Activated CD8-positive, alpha-beta T cell treated with anti-CD3 and anti-CD28 coated beads, Interleukin-2, amount 10 ng/mL, durations not matched to agents 7 days and 5 days (primary cell): ENCODE results near the gene IRAK2. TPM values are rescaled to one million over a fixed set of nuclear protein-coding genes. Genes with fewer than 3 reads are reported as not detected.
A peak's percentile ranks its signal among the peaks of the same experiment; 100 is the strongest.

ENCODE experiments used
- ATAC-seq: fragments of 150-1000 bp; cut with Tn5 transposase; one replicate; pipeline ENCODE4 v1.10.0; 2021; ENCODE audit warnings: moderate library complexity
- CTCF ChIA-PET: fragments of 350-600 bp; sonication (Branson Sonifier 250); formaldehyde crosslinking; loops from one replicate; lab custom pipeline; 2021; ENCODE audit warnings: antibody characterized with exemption; lab: Charles Lee
- POLR2A ChIA-PET: fragments of 350-600 bp; sonication (Branson Sonifier 250); formaldehyde crosslinking; loops from one replicate; lab custom pipeline; 2021; ENCODE audit warnings: antibody characterized with exemption; lab: Charles Lee
- DNase-seq: peaks from one replicate; pipeline ENCODE4 v3.0.0-alpha.2; 2020
- H3K27ac Mint-ChIP-seq: one replicate; pipeline ENCODE4 v1.8.0; 2021; ENCODE audit warnings: mild to moderate bottlenecking, mixed read lengths
- H3K27me3 Mint-ChIP-seq: one replicate; pipeline ENCODE4 v1.8.0; 2021; ENCODE audit warnings: low read depth, mixed read lengths
- H3K36me3 Mint-ChIP-seq: one replicate; pipeline ENCODE4 v1.8.0; 2021; ENCODE audit warnings: low read depth, mixed read lengths
- H3K4me1 Mint-ChIP-seq: one replicate; pipeline ENCODE4 v1.8.0; 2021; ENCODE audit warnings: low read depth, mixed read lengths
- H3K4me3 Mint-ChIP-seq: one replicate; pipeline ENCODE4 v1.8.0; 2021; ENCODE audit warnings: mild to moderate bottlenecking, mixed read lengths
- H3K9me3 Mint-ChIP-seq: one replicate; pipeline ENCODE4 v1.8.0; 2022; ENCODE audit warnings: mixed read lengths; ENCODE audit not compliant: insufficient read depth
- total RNA-seq, 2 experiments: library from RNA; stranded (reverse); gene quantifications; one replicate each; pipeline ENCODE4 v1.2.3, GENCODE V29; 2021

The IRAK2 gene
- total RNA-seq, 2 experiments from 2014 or later = 1.3 to 1.4 TPM

- ChIA-PET CTCF (interaction anchor here (0.8 to 2.1 kb wide), 2 partner anchors 12 to 14 kb away, joined by 3 to 5 read pairs; partner anchors contain the start of gene IRAK2), POLR2A (interaction anchor here (0.6 kb wide), 1 partner anchor 7 kb away, joined by 4 read pairs; no protein-coding TSS in a partner anchor)
- H3K36me3 Mint-ChIP-seq = no peaks in the 10 kb centered on the region
- H3K27me3 Mint-ChIP-seq = no peaks in the 10 kb centered on the region
- H3K4me1 Mint-ChIP-seq = peaks cover 9% of the 10 kb centered on the region
- peak overlapping the region; percentile 34 for H3K27ac Mint-ChIP-seq
- no peaks in the 10 kb centered on the region for H3K9me3 Mint-ChIP-seq
- ATAC-seq (no peak), DNase-seq (no peak)
- no peak overlapping the region for H3K4me3 Mint-ChIP-seq
Measured at GRCh38 chr3:10178892-10179291, 14.2 kb downstream of the IRAK2 start.

DNA sequence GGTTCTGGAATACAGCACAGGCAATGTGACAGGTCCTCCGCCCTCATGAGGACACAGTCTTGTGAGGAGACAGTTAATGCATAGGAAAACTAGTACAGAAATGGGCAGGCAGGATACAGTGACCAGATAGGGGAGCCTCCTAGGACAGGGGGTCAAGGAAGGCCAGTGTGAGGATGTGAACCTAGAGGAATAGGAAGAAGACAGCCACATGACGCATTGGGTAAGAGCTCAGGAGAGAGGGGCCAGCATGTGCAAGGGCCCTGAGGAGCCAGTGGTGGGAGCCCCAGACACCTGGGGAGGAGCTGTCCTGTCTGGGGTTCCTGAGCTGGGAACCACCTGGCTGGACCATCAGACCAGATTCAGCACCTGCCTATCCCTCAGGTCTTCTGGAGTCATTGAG lies 15.6 kb downstream of the IRAK2 start:
- Mint-ChIP-seq H3K27ac (no peak overlapping the region), H3K36me3 (peaks cover 2% of the 10 kb centered on the region), H3K27me3 (no peaks in the 10 kb centered on the region), H3K9me3 (no peaks in the 10 kb centered on the region), H3K4me1 (peaks cover 14% of the 10 kb centered on the region), H3K4me3 (no peak overlapping the region)
- ChIA-PET CTCF (no interaction called here), POLR2A (interaction anchor here (1.5 kb wide), 1 partner anchor 14 kb away, joined by 4 read pairs; no protein-coding TSS in a partner anchor)
- ATAC-seq = no peak
- no peak for DNase-seq

DNA sequence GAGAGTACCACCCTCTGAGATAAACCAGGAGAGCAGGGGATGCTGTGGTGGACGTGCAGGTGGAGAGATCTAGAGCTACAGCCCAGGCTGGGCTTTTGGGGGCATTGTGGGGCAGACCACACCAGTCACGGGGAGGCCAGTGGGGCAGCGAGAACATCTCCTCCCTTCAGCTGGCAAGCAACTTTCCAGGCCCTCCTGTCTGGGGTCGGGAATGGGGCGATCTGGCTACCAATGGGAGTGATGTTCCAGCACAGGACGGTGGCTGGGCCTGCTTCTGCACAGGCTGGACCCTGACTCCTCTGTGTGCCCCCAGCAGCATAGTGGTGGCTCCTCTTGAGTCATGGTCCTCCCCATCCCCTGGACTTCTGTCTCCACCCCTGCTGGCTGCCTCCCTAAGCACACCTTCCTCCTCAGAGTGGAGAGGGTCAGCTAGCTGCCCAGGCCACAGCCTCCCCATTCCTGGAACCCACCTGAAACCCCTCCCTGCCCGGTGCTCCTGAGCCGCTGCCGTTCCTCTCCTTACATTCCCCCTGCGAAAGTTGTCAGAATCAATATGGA lies 16.1 kb downstream of the IRAK2 start:
- no peak for DNase-seq
- peaks cover 2% of the 10 kb centered on the region for H3K36me3 Mint-ChIP-seq
- H3K4me3 Mint-ChIP-seq = no peak overlapping the region
- ATAC-seq = no peak
- H3K27me3 Mint-ChIP-seq = no peaks in the 10 kb centered on the region
- CTCF ChIA-PET = no interaction called here
- H3K27ac Mint-ChIP-seq = no peak overlapping the region
- POLR2A ChIA-PET = interaction anchor here (1.5 kb wide), 1 partner anchor 13 kb away, joined by 4 read pairs; no protein-coding TSS in a partner anchor
- peaks cover 18% of the 10 kb centered on the region for H3K4me1 Mint-ChIP-seq
- H3K9me3 Mint-ChIP-seq = no peaks in the 10 kb centered on the region

GRCh38 chr3:10182950-10183349 lies 18.2 kb downstream of the IRAK2 start:
- DNase-seq (no peak), ATAC-seq (no peak)
- CTCF ChIA-PET = no interaction called here
- Mint-ChIP-seq H3K36me3 (peaks cover 4% of the 10 kb centered on the region), H3K4me3 (no peak overlapping the region), H3K27me3 (no peaks in the 10 kb centered on the region), H3K27ac (no peak overlapping the region), H3K9me3 (no peaks in the 10 kb centered on the region), H3K4me1 (peaks cover 39% of the 10 kb centered on the region)
- POLR2A ChIA-PET = no interaction called here

- POLR2A ChIA-PET = interaction anchor here (0.6 kb wide), 1 partner anchor 11 kb away, joined by 3 read pairs; no protein-coding TSS in a partner anchor
- peaks cover 9% of the 10 kb centered on the region for H3K36me3 Mint-ChIP-seq
- peaks cover 44% of the 10 kb centered on the region for H3K4me1 Mint-ChIP-seq
- no peak overlapping the region for H3K4me3 Mint-ChIP-seq
- H3K27ac Mint-ChIP-seq = peak overlapping the region; percentile 52
- H3K9me3 Mint-ChIP-seq = no peaks in the 10 kb centered on the region
- DNase-seq (no peak), ATAC-seq (no peak)
- H3K27me3 Mint-ChIP-seq = no peaks in the 10 kb centered on the region
- CTCF ChIA-PET = interaction anchor here (1.3 kb wide), 1 partner anchor 10 kb away, joined by 3 read pairs; no protein-coding TSS in a partner anchor
Measured at GRCh38 chr3:10184250-10184649, 19.5 kb downstream of the IRAK2 start.

DNA sequence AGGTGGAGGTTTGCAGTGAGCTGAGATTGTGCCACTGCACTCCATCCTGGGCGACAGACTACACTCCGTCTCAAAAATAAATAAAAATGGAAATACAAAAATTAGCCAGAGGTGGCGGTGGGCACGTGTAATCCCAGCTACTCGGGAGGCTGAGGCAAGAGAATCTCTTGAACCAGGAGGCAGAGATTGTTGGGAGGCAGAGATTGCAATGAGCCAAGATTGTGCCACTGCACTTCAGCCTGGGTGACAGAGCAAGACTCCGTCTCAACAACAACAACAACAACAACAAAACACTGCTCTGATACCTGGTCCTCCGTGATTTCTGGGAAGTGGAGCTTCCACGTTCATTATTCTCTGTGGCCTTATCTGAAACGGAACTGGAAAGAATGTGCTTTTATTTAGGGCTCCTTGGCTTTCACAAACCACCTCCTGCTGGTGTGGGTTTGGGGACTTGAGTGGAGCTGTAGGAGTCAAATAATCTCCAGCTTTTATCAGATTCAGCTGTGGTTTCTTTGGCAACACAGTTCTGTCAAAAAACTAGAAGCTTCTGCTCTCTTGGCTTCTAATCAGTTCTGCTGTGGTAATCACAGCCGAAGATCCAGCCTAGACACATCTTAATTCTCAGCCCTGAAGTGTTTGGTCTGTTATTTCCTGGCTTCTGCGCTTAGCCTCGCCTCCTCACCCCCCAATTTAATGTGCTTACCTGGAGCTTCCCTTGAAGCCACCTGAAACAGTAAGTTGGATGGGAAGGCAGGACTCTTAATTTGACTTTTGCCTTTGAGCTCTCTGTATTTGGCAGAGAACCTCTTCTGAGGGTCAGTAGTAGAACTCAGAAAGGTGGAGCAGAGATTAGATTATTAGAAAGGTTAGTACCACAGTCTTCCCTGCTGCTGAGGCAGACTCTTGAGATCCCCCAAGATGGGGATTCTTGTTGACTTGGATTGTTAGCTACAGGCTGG lies 21.4 kb downstream of the IRAK2 start:
- ATAC-seq (peak; percentile 74), DNase-seq (peak; percentile 40)
- Mint-ChIP-seq H3K27me3 (no peaks in the 10 kb centered on the region), H3K9me3 (no peaks in the 10 kb centered on the region), H3K4me3 (no peak overlapping the region), H3K36me3 (peaks cover 9% of the 10 kb centered on the region), H3K4me1 (peaks cover 59% of the 10 kb centered on the region), H3K27ac (peak overlapping the region; percentile 84)
- CTCF ChIA-PET = interaction anchor here (0.8 to 2.5 kb wide), 9 partner anchors 9 to 253 kb away, joined by 3 to 13 read pairs (median 4); partner anchors contain the start of genes CRELD1, IRAK2 and VHL
- POLR2A ChIA-PET = interaction anchor here (0.8 to 1.1 kb wide), 2 partner anchors 8 to 45 kb away, joined by 3 to 6 read pairs; partner anchors contain the start of gene VHL

DNA sequence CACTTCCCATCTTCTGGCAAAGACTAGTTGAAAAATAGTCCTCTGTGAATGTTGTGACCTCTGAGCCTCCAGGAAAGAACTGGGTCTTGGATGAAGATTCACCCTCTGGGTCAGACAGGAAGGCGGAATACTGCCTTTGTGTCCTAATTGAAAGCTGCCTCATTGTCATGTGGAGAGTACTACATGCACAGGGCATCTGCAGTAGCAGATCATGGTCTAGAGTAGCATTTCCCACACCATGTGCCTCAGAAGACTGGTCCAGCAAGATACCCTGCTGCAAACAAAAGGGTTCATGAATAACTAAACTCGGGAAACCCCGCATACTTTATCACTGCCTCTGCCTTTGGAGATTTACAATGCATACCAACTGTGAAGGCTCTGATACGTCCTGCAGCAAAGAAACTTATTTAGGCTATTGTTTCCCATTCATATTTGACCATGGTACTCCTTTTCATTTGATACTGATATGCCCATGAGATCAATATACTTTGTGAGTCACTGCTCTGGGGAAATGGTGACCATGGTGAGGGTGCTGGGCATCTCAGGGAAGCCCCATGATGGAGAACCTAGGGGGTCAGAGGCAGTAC lies 22.7 kb downstream of the IRAK2 start:
- Mint-ChIP-seq H3K9me3 (no peaks in the 10 kb centered on the region), H3K4me1 (peaks cover 68% of the 10 kb centered on the region), H3K27me3 (no peaks in the 10 kb centered on the region), H3K4me3 (no peak overlapping the region), H3K27ac (peak overlapping the region; percentile 44), H3K36me3 (peaks cover 9% of the 10 kb centered on the region)
- POLR2A ChIA-PET = interaction anchor here (0.8 to 1.3 kb wide), 2 partner anchors 11 to 46 kb away, joined by 3 read pairs; partner anchors contain the start of gene VHL
- ATAC-seq (no peak), DNase-seq (no peak)
- CTCF ChIA-PET = interaction anchor here (1.4 to 2.5 kb wide), 3 partner anchors 22 to 35 kb away, joined by 4 to 12 read pairs (median 7); partner anchors contain the start of gene IRAK2

GRCh38 chr3:10187944-10188343 lies 23.2 kb downstream of the IRAK2 start:
- DNase-seq (no peak), ATAC-seq (no peak)
- Mint-ChIP-seq H3K4me3 (no peak overlapping the region), H3K27ac (peak overlapping the region; percentile 52), H3K9me3 (no peaks in the 10 kb centered on the region), H3K36me3 (peaks cover 9% of the 10 kb centered on the region), H3K27me3 (no peaks in the 10 kb centered on the region), H3K4me1 (peaks cover 74% of the 10 kb centered on the region)
- ChIA-PET CTCF (interaction anchor here (2.4 kb wide), 1 partner anchor 26 kb away, joined by 7 read pairs; no protein-coding TSS in a partner anchor), POLR2A (interaction anchor here (1.3 kb wide), 1 partner anchor 10 kb away, joined by 3 read pairs; no protein-coding TSS in a partner anchor)

- DNase-seq (no peak), ATAC-seq (no peak)
- H3K36me3 Mint-ChIP-seq = peaks cover 9% of the 10 kb centered on the region
- H3K27ac Mint-ChIP-seq = peak overlapping the region; percentile 81
- no peaks in the 10 kb centered on the region for H3K27me3 Mint-ChIP-seq
- H3K9me3 Mint-ChIP-seq = no peaks in the 10 kb centered on the region
- H3K4me3 Mint-ChIP-seq = no peak overlapping the region
- CTCF ChIA-PET = interaction anchor here (1.3 kb wide), 1 partner anchor 35 kb away, joined by 3 read pairs; no protein-coding TSS in a partner anchor
- POLR2A ChIA-PET = interaction anchor here (0.9 to 1.3 kb wide), 3 partner anchors 9 to 61 kb away, joined by 3 read pairs; no protein-coding TSS in a partner anchor
- H3K4me1 Mint-ChIP-seq = peaks cover 81% of the 10 kb centered on the region
Measured at GRCh38 chr3:10188804-10189556, 24.3 kb downstream of the IRAK2 start.

- Mint-ChIP-seq H3K27ac (peak overlapping the region; percentile 81), H3K4me1 (peaks cover 83% of the 10 kb centered on the region), H3K27me3 (no peaks in the 10 kb centered on the region), H3K9me3 (no peaks in the 10 kb centered on the region), H3K4me3 (peak overlapping the region; percentile 27), H3K36me3 (peaks cover 7% of the 10 kb centered on the region)
- ATAC-seq (peak; percentile 40), DNase-seq (peak; percentile 50)
- POLR2A ChIA-PET = interaction anchor here (0.9 to 1.4 kb wide), 3 partner anchors 9 to 60 kb away, joined by 3 to 4 read pairs (median 3); no protein-coding TSS in a partner anchor
- CTCF ChIA-PET = interaction anchor here (1.3 to 1.6 kb wide), 2 partner anchors 9 to 34 kb away, joined by 3 to 7 read pairs; no protein-coding TSS in a partner anchor
Measured at GRCh38 chr3:10189557-10190354, 25.0 kb downstream of the IRAK2 start.
